ENCODE measurements around the gene TBCD.
"Not testable (repeated sequence)": the region's sequence is repeated elsewhere in the genome, so short reads cannot be mapped to it uniquely, and the experiment has no call there.

TBCD gene

DNA sequence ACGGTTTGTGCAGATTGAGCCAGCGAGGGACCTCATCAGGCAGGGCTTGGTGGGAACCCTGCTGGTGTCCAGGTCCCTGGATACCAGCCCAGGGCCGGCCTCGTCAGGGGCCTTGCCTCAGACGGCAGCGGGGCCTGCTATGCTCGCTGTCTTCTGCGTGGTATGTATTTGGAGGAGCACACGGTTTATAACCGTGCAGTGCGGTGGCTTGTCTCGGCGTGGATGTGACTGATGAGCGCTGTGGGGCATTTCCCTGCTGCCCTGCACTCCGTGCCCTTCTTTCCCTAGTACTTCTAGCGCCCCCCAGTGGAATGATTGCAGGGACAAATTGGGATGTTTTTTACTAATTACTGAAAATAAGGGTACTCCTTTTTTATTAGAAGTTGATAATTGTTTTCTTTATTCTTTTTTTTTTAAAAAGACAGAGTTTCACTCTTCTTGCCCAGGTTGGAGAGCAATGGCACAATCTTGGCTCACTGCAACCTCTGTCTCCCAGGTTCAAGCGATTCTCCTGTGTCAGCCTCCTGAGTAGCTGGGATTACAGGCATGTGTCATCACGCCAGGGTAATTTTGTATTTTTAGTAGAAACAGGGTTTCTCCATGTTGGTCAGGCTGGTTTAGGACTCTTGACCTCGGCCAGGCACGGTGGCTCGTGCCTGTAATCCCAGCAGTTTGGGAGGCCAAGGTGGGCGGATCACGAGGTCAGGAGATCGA, 15.3 kb downstream of the TBCD start:
- DNase-seq = peak; percentile 27

DNA sequence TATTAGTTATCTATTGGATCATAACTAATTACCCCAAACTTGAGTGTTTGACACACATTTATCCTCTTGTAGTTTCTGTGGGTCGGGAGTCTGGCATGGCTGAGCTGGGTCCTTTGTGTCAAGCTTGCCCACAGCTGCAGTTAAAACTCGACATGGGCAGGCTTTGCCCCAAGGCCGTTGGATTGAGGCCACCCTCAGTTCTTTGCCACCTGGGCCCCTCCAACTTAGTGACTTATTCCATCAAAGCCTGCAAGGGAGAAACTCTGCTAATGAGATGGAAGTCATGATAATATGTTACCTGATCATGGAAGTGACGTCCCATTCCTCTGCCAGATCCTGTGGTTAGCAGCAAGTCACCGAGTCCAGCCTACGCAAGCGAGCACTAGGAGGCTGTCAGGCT, 17.2 kb downstream of the TBCD start:
- DNase-seq = no peak

DNA sequence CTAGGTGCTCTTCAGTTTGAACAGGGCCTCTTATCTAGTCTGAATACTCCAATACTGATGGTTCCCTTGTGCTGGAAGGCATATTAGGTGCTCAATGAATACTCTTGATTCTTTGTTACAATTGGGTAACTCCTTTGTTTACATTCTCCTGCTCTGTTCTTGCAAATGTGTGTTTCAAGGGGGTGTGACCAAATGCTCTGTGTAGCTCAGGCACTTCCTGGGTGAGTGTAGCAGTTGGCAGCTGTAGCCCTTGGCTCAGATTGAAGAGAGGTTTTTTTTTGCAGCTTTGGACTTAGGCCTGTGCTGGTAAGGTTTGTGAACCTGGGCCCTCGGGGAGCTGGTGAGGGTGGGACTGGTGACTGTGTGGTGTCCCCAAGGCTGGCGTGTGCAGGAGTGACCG, 20.2 kb downstream of the TBCD start:
- DNase-seq = no peak

DNA sequence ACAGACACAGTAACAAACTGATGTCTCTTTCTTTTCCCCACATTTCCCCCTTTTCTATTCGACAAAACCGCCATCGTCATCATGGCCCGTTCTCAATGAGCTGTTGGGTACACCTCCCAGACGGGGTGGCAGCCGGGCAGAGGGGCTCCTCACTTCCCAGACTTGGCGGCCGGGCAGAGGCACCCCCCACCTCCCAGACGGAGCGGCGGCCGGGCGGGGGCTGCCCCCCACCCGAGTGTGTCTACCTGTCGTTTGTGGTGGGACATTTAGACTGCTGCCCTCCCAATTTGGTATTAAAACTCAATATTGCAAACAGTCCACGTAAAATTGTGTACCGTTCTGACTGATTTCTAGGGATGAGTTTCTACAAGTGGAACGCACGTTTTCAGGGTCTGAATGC, 22.6 kb downstream of the TBCD start:
- DNase-seq = not testable (repeated sequence)

DNA sequence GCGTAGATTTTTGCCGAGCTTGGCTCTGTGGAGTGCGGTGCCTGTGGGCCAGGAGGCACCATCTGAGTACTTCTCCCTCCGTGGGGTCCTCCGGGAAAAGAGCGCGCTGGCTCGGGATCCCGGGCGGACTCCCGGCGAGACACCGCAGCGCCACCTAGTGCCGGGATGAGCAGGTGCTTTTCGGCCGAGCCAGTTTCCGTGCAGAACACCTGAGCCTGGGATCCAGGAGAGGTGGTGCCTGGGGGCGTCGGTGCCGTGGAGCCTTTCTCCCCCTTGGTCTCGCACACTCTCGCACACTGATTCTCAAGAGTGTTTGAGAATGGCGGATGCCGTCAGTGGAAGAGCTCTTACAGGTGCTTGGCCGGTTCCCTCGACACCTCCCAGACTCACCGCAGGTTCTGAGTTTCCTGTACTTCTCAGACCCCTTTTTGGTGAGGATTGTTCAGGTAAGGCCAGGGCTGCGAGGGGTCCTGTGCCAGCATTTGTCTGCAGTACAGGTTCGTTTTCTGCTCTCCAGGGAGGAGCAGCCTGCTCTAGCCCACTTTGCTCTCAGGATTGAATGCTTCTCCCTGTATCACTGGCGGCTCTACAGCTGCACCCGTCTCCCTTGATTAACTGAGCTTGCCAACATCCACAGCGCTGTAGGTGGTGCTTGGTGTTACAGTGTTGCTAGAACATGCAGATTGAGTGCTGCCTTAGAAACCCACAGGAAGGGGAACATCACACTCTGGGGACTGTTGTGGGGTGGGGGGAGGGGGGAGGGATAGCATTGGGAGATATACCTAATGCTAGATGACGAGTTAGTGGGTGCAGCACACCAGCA, 23.3 kb downstream of the TBCD start:
- peak; percentile 43 for DNase-seq

DNA sequence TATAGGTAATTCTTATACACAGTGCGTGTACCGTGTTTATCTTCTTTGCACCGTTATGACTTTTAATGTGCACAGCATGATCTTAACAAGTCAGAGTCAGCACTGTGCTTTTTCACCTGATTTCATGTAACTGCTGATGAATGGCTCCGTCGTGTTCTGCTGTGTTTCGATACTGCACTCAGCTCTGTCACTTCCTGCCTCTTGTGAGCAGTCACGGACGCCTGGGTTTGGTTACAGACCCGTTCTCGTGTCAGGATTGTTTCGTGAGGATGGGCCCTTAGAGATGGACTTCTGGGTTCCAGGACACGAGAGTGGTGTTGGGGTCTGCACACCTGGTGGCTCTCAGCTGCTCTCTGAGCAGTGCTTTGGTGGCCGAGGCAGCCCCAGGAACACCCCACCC, 24.6 kb downstream of the TBCD start:
- no peak for DNase-seq

DNA sequence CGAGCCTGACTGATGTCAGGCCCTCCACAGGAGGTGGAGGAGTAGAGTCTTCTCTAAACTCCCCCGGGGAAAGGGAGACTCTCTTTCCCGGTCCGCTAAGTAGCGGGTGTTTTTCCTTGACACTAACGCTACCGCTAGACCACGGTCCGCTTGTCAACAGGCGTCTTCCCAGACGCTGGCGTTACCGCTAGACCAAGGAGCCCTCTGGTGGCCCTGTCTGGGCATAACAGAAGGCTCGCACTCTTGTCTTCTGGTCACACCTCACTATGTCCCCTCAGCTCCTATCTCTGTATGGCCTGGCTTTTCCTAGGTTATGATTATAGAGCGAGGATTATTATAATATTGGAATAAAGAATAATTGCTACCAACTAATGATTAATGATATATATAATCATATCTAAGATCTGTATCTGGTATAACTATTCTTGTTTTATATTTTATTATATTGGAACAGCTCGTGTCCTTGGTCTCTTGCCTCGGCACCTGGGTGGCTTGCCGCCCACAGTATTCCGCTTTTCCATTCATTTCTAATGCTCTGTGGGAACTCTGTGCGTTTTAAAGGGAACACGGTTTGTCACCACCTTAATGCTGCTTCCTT, 26.0 kb downstream of the TBCD start:
- DNase-seq = peak; percentile 19

DNA sequence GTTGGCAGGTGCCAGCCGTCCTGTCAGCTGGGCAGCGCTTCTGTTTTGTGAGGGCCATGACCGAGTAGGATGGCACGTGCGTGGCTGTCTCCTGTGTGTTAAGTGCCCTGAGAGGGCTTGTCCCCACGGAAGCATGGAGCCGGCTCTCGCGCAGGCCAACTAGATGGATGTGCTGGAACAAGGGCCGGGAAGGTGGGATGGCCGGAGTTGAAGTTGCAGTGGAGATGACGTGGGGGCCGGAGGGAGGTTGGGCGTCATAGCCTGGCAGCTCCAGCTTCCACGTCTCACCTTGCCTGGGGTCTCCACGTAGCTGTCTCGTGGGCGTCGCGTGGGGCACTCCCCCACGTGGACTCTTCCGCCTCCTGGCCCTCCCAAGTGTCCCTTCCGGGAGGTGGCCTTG, 27.7 kb downstream of the TBCD start:
- no peak for DNase-seq

DNA sequence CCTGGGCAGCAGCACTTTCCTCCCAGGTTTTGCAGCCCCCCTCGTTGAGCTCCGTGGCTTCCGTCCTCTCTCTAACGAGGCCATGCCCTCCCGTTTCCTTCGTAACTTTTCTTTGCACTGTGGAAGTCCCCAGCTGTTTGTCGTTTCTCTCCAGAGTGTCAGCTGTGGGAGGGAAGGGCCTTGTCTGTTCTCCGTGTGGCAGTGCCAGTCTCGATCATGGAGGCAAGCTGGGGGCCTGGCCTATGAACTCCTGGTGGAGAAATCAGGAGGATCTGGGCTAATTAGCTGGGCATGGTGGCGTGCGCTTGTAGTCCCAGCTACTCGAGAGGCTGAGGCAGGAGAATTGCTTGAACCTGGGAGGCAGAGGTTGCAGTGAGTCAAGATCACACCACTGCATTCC, 28.3 kb downstream of the TBCD start:
- DNase-seq = no peak

DNA sequence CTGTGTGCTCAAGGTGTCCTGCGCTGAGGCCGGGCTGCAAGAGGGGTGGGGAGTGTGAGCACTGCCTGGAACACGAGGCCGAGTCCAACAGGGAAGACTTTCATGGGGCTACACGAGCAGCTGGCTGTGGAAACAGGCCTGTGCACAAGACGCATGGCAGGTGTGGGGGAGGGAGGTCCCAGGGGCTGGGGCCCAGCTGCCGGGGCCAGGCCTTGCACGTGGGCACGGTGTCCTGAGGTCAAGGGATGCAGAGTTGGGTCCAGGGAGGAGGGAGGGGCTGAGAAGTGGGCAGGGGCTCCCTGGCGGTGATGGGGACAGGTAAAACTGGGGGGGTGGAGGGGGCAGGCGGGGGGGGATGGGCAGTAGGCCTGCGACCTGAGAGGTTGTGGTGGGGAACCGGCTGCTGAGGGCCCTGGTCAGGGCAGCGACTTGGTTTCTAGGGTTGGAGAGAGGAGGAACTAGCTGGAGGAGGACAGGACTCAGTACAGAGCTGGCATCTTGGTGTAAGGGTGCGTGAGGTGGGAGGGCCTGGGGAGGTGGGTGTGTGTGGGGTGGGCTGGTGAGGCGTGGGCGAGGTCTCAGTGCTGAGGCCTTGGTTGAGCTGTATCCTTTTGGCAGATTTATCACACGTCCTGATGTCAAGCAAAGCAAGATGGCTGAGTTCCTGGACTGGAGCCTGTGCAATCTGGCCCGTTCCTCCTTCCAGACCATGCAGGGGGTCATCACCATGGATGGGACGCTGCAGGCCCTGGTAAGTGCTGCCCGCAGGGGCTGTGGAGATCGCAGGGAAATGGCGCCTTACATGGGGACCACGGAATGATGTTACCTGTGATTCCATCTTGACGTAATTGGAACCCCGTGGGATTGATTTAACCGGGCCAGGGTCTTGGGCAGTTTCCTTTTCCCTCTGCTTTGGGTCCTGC, 29.4 kb downstream of the TBCD start:
- DNase-seq = no peak

DNA sequence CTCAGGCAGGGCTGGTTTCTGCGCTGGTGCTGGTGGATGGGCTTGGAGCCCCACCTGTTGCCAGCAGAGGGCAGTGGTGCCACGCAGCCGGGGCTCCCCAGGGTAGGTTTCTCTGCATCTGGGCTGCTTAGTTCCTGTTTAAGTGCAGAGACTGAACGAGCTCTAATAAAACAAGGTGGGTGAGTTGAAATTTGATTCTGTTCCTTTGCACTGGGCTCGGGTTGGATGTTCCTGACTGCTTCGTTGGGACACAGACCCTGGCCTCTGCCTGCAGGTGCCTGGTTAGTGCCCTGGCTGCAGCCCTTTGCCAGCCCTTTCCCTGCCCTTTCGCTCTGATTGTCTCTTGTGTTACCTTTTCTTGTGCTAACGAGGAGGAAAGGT, 30.0 kb downstream of the TBCD start:
- DNase-seq = peak; percentile 83

DNA sequence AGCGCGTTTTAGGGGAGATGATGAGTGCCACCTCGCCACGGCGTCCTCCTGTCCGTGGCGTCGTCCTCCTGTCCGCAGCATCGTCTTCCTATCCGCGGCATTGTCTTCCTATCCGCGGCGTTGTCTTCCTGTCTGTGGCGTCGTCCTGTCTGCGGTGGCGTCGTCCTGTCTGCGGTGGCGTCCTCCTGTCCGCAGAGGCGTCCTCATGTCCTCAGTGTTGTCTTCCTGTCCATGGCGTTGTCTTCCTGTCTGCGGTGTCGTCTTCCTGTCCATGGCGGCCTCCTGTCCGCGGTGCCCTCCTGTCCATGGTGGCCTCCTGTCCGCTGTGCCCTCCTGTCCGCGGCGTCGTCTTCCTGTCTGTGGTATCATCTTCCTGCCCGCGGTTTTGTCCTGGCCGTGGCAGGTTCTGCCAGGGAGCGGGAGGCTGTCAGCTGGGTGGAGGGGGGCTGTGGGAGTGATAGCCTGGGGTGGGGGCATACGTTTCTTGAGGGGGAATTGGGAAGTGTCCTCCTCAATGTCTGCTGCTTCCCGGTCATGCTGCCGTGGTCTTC, 30.9 kb downstream of the TBCD start:
- no peak for DNase-seq

DNA sequence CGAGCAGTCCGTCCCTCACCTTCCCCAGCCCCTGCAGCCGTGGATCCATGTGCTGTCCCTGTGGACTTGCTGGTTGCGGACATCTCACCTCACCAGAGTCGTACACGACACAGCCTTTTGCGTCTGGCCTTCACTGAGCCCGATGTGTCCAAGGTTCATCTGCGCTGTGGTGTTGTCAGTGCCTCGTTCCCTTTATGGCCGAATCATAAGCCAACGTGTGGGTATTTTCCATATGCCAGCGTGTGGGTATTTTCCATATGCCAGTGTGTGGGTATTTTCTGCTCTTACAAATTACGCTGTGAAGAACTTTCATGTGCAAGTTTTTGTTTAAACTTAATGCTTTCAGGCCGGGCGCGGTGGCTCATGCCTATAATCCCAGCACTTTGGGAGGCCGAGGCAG, 31.6 kb downstream of the TBCD start:
- DNase-seq = no peak

DNA sequence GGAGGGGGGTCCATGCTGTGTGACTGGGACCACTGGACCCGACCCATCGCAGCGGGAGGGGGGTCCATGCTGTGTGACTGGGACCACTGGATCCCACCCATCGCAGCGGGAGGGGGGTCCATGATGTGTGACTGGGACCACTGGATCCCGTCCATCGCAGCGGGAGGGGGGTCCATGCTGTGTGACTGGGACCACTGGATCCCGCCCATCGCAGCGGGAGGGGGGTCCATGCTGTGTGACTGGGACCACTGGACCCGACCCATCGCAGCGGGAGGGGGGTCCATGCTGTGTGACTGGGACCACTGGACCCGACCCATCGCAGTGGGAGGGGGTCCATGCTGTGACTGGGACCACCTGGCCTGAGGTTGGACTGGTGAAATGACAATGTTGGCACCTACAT, 33.7 kb downstream of the TBCD start:
- DNase-seq = not testable (repeated sequence)

DNA sequence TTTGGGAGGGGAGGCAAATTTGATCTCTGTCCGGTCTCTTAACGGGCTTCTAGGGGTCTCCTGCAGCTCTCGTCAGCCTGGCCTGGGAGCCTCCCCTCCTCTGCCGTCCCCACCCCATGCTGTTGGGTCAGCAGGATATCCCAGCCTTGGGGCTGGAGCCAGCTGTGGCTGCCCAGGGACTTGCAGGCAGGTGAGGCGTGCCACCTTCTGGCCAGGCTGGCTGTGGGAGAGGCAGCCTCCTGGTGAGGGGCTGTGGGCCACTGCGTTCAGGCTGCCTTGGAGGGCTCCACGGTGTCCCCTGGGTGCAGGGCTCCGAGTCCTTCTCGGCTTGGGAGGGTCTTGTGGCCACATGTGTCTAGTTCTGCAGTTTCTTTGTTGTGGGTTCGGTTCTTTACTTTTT, 34.6 kb downstream of the TBCD start:
- DNase-seq = no peak

DNA sequence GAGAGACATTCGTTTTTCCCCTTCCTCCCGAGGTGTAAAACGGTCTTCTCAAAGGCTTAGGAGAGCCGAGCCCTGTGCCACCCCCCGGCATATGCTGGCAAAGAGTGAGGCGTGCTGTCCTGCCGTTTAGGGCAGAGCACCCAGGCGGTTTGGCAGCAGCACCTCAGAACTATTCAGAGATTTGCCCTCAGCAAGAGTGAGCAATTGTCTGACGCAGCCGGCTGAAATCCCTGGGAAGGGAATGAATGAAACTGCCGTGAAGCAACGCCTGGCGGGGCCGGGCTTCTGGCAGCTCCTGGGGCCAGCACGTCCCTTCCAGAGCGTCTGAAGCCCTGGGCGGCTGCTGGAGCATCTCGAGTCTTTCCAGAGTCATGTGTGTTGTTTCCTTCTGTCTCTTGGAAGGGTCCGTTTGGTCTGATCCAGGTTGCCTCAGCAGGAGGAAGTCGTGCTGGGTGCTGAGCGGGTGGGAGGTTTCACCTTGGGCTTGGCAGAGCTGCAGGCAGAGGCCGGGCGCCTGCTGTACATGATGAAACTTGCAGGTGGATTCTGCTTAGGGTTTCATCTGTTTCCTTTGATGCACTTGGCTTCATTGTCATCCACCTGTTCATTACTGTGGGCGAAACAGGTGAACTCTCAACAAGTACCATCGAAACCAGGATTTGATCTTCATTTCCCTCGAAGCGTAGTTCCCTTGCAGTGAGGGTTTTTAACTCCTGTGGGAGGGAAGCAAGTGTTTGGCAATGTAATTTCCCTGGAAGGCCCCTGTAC, 35.4 kb downstream of the TBCD start:
- no peak for DNase-seq

DNA sequence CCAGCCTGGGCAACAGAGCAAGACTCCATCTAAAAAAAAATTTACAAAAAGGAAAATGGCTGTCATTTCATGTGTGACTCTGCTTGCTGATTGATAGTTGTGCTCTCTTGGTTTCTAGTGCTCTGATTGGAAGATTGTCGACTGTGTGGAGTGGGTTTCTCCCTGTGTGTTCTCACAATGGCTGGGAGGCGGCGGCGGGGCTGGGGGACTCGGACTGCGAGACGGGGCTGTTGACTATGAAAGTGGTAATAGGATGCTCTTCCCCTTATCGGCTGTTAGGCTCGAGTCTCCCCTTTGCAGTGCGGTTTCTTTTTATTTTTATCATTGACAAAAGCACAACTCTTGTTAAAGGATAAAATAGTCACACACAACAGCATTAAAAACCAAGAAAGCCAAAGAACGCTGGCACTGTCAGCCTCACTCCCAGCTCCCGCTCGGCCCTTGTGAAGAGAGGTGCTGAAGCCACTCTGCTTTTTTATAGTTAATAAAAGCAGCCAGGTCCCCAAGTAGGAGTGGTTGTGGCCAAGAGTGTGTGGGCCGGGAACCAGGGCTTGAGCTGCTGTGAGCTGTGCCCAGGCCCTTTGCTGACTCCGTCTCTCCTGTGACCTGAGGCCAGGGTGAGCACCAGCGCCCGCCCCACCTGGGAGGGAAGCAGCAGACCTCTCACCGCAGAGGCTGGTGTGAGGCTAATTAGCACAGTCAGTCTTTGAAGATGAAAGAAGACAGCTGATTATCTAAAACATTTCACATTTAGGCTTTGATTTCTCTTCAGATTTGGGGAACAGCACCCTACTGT, 36.5 kb downstream of the TBCD start:
- no peak for DNase-seq

DNA sequence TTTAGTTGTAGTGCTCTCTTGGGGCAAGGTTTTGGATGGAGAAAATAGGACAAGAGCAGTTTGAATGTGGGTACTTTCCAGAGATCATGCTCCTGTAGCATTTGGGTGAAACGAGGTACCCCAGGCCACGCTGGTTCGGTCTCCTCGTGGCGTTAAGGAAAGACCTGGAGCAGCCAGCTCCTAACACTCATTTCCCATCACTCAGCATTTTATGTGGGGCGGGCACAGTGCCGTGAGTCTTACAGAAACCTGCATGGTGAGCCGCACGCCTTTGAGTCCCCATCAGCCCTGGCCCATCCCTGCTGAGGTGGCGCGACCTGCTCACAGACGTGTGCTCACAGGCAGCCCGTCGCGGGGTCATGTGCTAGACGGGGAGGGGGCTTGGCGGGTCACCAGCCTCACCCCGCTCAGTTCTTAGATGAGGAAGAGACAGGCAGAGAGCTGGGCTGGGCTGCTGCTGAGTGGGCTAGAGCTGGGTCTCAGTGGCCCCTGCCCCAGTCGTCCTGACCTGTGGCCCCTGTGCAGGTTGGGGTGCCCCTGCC, 37.3 kb downstream of the TBCD start:
- no peak for DNase-seq

DNA sequence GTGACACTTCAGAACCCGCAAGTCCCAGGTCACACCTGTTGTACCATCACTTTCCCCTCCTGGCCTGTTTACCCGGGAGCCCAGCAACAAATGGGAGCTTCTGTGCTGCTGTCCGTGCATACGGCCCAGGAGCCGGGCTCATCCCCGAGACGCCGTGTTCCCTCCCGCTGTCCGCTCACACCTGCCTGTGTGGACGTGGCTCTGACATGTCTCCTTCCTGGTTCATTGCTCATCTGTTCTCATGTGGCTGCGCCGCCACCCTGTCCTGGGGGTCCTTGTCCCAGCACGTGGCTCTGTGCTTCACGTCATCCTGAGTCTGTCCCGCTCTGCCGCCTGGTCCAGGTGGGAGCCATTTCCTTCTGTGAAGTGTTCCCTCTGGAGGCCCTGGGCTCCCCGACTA, 37.9 kb downstream of the TBCD start:
- no peak for DNase-seq

DNA sequence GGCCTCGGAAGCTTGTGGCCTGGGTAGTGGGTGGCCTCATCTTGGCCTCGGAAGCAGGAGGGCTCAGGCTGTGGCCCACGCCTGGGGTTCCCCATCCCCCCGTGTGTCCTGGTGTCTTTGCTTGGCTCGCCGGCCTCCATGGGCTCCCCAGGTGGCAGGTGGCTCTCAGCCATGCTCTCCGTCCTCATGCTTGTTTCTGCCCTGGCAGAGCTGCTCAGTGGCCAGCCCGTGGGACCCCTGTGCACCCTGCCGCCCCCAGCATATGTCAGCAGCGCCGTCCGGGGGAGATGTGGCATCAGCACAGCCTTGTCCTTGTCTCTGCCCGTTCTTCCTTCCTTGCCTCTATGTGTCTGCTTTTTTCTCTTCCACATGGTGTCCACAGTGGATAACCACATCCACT, 38.5 kb downstream of the TBCD start:
- no peak for DNase-seq

DNA sequence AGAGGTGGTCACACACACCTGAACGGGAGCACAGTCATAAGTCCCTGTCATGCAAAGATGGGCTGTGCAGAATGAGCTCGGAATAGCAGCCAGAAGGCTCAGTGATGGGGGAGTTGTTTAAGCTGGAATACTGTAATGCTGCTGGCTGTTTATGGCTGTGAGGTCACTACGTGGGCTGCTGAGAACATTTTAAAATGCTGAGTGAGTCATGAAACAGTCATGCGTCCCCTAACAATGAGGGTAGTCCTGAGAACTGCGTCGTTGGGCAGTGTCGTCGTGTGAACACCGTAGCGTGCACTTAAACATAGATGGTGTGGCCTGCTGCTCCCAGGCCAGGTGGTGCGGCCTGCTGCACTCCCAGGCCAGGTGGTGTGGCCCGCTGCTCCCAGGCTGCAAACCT, 39.7 kb downstream of the TBCD start:
- DNase-seq = no peak
